GM12878 (cell line): ENCODE results near the gene ABI3. TPM values are rescaled to one million over a fixed set of nuclear protein-coding genes. Genes with fewer than 3 reads are reported as not detected.
A peak's percentile ranks its signal among the peaks of the same experiment; 100 is the strongest.

Experiments used
- BRCA1 ChIP-seq: IDR thresholded peaks from 2 replicates; pipeline ENCODE4 v1.6.1; 2011; ENCODE audit warnings: low read depth, low read length, improper control_type of control experiment
- CEBPB ChIP-seq, 2 experiments: fragments of 150-350 bp in 1 of 2; IDR thresholded peaks; 2 replicates each; pipeline ENCODE4 v1.6.1; 2012 to 2014; ENCODE audit warnings: low read depth in 2 of 2, low read length in 2 of 2, borderline replicate concordance in 1 of 2, inconsistent platforms in 1 of 2
- CREM ChIP-seq: IDR thresholded peaks from 2 replicates; pipeline ENCODE4 v1.6.1; 2014; ENCODE audit warnings: antibody characterized with exemption, low read depth
- EED ChIP-seq: sonication (generic); IDR thresholded peaks from 2 replicates; pipeline ENCODE4 v1.6.1; 2016; ENCODE audit warnings: antibody characterized with exemption, low read depth
- EGR1 ChIP-seq, 2 experiments: IDR thresholded peaks; 1 replicate in 1 of 2; 2 replicates in 1 of 2; pipeline ENCODE4 v1.6.1; 2011 to 2012; ENCODE audit warnings: low read depth in 2 of 2, low read length in 2 of 2, borderline replicate concordance in 1 of 2, mild to moderate bottlenecking in 1 of 2, moderate library complexity in 1 of 2
- EP300 ChIP-seq, 2 experiments: fragments of 150-350 bp in 1 of 2; IDR thresholded peaks; 2 replicates each; pipeline ENCODE4 v1.6.1; 2011 to 2012; ENCODE audit warnings: low read depth in 2 of 2, low read length in 2 of 2, borderline replicate concordance in 1 of 2, improper control_type of control experiment in 1 of 2, inconsistent platforms in 1 of 2; ENCODE audit not compliant: control insufficient read depth in 1 of 2
- FOS ChIP-seq: IDR thresholded peaks from 3 replicates; pipeline ENCODE4 v1.6.1; 2011; ENCODE audit warnings: borderline replicate concordance; ENCODE audit not compliant: insufficient read length; ENCODE audit errors: extremely low read depth
- FOXM1 ChIP-seq: IDR thresholded peaks from 2 replicates; pipeline ENCODE4 v1.6.1; 2012; ENCODE audit warnings: low read depth, mild to moderate bottlenecking, inconsistent platforms, low read length, moderate library complexity
- GABPA ChIP-seq: IDR thresholded peaks from 2 replicates; pipeline ENCODE4 v1.6.1; 2014; ENCODE audit warnings: antibody characterized with exemption, low read depth, mild to moderate bottlenecking, inconsistent platforms
- HDAC6 ChIP-seq: fragments of 200-600 bp; sonication (generic); IDR thresholded peaks from one replicate; pipeline ENCODE4 v1.8.0; 2017; ENCODE audit warnings: antibody characterized with exemption; ENCODE audit not compliant: unreplicated experiment
- KDM1A ChIP-seq: fragments of 200-600 bp; sonication (generic); IDR thresholded peaks from 2 replicates; pipeline ENCODE4 v1.6.1; 2016; ENCODE audit warnings: borderline replicate concordance
- MTA2 ChIP-seq: fragments of 450-650 bp; IDR thresholded peaks from 2 replicates; pipeline ENCODE4 v1.6.1; 2016; ENCODE audit warnings: low read depth, mild to moderate bottlenecking, moderate library complexity
- NBN ChIP-seq: fragments of 450-650 bp; IDR thresholded peaks from 2 replicates; pipeline ENCODE4 v1.6.1; 2016
- NFYA ChIP-seq: IDR thresholded peaks from 2 replicates; pipeline ENCODE4 v1.6.1; 2011; ENCODE audit warnings: low read depth, mild to moderate bottlenecking, low read length, improper control_type of control experiment, borderline replicate concordance
- NR2C2 ChIP-seq: IDR thresholded peaks from 2 replicates; pipeline ENCODE4 v1.6.1; 2011; ENCODE audit warnings: borderline replicate concordance, low read depth; ENCODE audit not compliant: control insufficient read depth, insufficient read length
- SREBF1 ChIP-seq: IDR thresholded peaks from 2 replicates; pipeline ENCODE4 v1.6.1; 2012; ENCODE audit warnings: mild to moderate bottlenecking, low read length
- ZNF217 ChIP-seq: fragments of 450-650 bp; IDR thresholded peaks from 2 replicates; pipeline ENCODE4 v1.6.1; 2017; ENCODE audit warnings: antibody characterized with exemption, mild to moderate bottlenecking
- ZNF274 ChIP-seq: IDR thresholded peaks from one replicate; pipeline ENCODE4 v1.8.0; 2011; ENCODE audit not compliant: insufficient read length, insufficient read depth
- polyA plus RNA-seq, 11 experiments: library from polyadenylated mRNA; depleted of rRNA in 4 of 11; unstranded in 6 of 11; stranded (reverse) in 5 of 11; fragments of >200 nt; fragmentation: Nextera tagmentation in 4 of 11; fragmentation: Illumina TruSeq in 1 of 11; extraction: Ambion mirVana in 4 of 11; extraction: Trizol in 1 of 11; gene quantifications; 1 replicate in 1 of 11; 2 replicates in 10 of 11; pipeline versions ENCODE4 v1.2.1 to v1.2.3, GENCODE V29; 2011 to 2016; ENCODE audit warnings: inconsistent platforms in 2 of 11, missing spikeins in 2 of 11, low read depth in 1 of 11
- total RNA-seq, 4 experiments: library from RNA; depleted of rRNA in 3 of 4; stranded (reverse); fragments of >200 nt in 3 of 4; fragmentation: Illumina TruSeq in 1 of 4; extraction: Trizol in 1 of 4; gene quantifications; 2 replicates each; pipeline versions ENCODE4 v1.2.1 to v1.2.3, GENCODE V29; 2013 to 2021
- TF ChIP-seq, protein P1 (sequence below): IDR thresholded peaks from 2 replicates; pipeline ENCODE4 v1.6.1; 2012; ENCODE audit warnings: low read depth, low read length, improper control_type of control experiment
- TF ChIP-seq, protein P2 (sequence below): fragments of 150-350 bp; IDR thresholded peaks from 2 replicates; pipeline ENCODE4 v1.6.1; 2014; ENCODE audit warnings: mild to moderate bottlenecking, low read depth, low read length
- TF ChIP-seq, protein P3 (sequence below): IDR thresholded peaks from 2 replicates; pipeline ENCODE4 v1.6.1; 2011; ENCODE audit warnings: borderline replicate concordance, low read depth, mild to moderate bottlenecking, moderate library complexity, low read length; ENCODE audit not compliant: insufficient read depth, poor library complexity, severe bottlenecking
- TF ChIP-seq, protein P4 (sequence below): fragments of 150-350 bp; IDR thresholded peaks from 2 replicates; pipeline ENCODE4 v1.6.1; 2016; ENCODE audit warnings: low read depth, low read length

ABI3 gene
- total and polyA plus RNA-seq, 10 of the 15 experiments (the other 5 are each of a cell fraction or from before 2014, with no cell fraction given): 13.4 to 109 (median 51.1) TPM

DNA sequence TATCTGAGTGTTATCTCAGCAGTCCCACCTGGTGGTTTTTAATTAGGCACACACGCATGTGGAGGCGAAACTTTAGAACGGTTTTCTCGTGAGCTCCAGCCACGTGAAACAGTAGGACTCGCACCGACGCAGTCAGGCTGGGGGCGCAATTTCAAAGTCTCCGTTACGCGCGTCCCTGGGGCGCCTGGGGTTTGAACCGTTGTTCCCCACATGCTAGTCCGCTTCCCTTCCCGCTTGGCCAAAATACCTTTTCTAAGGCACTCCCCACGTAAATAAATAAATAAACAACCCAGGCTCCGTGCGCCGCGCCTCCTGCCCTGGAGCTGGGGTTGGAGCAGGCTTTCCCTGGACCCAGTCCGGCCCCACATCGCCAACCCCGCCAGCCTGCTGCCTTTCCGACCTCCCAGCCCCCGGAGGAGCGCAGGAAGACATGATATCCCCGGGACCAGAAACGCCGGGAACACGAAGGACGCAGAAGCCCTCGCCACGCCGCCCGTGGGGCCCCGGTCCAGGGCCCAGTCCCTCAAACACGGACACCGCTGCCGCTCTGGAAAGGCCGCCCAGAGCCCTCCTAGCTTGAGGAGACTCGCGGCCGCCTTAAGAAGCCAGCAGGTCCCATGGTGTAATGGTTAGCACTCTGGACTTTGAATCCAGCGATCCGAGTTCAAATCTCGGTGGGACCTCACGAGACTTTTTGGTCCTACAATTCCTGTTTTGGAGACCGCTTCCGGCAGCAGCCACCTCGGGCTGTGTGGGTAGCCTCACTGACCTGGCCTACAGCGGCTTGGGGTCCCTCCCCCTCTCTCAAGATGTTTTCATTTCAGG is 18.4 kb upstream of the ABI3 start (continued):
- TF ChIP-seq EGR1 (IDR thresholded peaks at IDR 0.05; ENCODE audit: borderline replicate concordance in 1 of 2, low read depth in 2 of 2, low read length in 2 of 2): 0 out of 3 replicates have a peak, but pooled peaks of 1 of the 2 experiments have one; percentile 7
- no peak for TF ChIP-seq KDM1A
- no peak for TF ChIP-seq CEBPB (IDR thresholded peaks at IDR 0.05; ENCODE audit: borderline replicate concordance in 1 of 2, low read depth in 2 of 2, low read length in 2 of 2)
- TF ChIP-seq EP300 (IDR thresholded peaks at IDR 0.05; ENCODE audit: borderline replicate concordance in 1 of 2, control insufficient read depth in 1 of 2, low read depth in 2 of 2, low read length in 2 of 2): peak in 1 of 2 experiments; percentile 72; a peak in 1 of 4 replicates
- TF ChIP-seq GABPA: peak; percentile 77; the same call in 1 of the 2 replicates
- no peak for TF ChIP-seq ZNF274
- TF ChIP-seq, protein P1, sequence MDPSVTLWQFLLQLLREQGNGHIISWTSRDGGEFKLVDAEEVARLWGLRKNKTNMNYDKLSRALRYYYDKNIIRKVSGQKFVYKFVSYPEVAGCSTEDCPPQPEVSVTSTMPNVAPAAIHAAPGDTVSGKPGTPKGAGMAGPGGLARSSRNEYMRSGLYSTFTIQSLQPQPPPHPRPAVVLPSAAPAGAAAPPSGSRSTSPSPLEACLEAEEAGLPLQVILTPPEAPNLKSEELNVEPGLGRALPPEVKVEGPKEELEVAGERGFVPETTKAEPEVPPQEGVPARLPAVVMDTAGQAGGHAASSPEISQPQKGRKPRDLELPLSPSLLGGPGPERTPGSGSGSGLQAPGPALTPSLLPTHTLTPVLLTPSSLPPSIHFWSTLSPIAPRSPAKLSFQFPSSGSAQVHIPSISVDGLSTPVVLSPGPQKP: peak; percentile 98
- TF ChIP-seq CREM: peak; percentile 71
- TF ChIP-seq MTA2: peak; percentile 76; the same call in 1 of the 2 replicates
- TF ChIP-seq ZNF217: peak; percentile 71
- TF ChIP-seq FOS: no peak
- peak; percentile 39 for TF ChIP-seq EED
- TF ChIP-seq NR2C2: no peak
- TF ChIP-seq, protein P2, sequence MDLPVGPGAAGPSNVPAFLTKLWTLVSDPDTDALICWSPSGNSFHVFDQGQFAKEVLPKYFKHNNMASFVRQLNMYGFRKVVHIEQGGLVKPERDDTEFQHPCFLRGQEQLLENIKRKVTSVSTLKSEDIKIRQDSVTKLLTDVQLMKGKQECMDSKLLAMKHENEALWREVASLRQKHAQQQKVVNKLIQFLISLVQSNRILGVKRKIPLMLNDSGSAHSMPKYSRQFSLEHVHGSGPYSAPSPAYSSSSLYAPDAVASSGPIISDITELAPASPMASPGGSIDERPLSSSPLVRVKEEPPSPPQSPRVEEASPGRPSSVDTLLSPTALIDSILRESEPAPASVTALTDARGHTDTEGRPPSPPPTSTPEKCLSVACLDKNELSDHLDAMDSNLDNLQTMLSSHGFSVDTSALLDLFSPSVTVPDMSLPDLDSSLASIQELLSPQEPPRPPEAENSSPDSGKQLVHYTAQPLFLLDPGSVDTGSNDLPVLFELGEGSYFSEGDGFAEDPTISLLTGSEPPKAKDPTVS: no peak
- no peak for TF ChIP-seq BRCA1
- TF ChIP-seq, protein P3, sequence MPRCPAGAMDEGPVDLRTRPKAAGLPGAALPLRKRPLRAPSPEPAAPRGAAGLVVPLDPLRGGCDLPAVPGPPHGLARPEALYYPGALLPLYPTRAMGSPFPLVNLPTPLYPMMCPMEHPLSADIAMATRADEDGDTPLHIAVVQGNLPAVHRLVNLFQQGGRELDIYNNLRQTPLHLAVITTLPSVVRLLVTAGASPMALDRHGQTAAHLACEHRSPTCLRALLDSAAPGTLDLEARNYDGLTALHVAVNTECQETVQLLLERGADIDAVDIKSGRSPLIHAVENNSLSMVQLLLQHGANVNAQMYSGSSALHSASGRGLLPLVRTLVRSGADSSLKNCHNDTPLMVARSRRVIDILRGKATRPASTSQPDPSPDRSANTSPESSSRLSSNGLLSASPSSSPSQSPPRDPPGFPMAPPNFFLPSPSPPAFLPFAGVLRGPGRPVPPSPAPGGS: no peak
- peak; percentile 25 for TF ChIP-seq NBN
- no peak for TF ChIP-seq NFYA
- TF ChIP-seq SREBF1: peak; percentile 51; the same call in 1 of the 2 replicates
- TF ChIP-seq, protein P4, sequence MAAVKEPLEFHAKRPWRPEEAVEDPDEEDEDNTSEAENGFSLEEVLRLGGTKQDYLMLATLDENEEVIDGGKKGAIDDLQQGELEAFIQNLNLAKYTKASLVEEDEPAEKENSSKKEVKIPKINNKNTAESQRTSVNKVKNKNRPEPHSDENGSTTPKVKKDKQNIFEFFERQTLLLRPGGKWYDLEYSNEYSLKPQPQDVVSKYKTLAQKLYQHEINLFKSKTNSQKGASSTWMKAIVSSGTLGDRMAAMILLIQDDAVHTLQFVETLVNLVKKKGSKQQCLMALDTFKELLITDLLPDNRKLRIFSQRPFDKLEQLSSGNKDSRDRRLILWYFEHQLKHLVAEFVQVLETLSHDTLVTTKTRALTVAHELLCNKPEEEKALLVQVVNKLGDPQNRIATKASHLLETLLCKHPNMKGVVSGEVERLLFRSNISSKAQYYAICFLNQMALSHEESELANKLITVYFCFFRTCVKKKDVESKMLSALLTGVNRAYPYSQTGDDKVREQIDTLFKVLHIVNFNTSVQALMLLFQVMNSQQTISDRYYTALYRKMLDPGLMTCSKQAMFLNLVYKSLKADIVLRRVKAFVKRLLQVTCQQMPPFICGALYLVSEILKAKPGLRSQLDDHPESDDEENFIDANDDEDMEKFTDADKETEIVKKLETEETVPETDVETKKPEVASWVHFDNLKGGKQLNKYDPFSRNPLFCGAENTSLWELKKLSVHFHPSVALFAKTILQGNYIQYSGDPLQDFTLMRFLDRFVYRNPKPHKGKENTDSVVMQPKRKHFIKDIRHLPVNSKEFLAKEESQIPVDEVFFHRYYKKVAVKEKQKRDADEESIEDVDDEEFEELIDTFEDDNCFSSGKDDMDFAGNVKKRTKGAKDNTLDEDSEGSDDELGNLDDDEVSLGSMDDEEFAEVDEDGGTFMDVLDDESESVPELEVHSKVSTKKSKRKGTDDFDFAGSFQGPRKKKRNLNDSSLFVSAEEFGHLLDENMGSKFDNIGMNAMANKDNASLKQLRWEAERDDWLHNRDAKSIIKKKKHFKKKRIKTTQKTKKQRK: no peak
- TF ChIP-seq FOXM1: peak; percentile 63
- no peak for TF ChIP-seq HDAC6
